H7 (cell line): ENCODE measurements around the gene GH2. TPM values are rescaled to one million over a fixed set of nuclear protein-coding genes. Genes with fewer than 3 reads are reported as not detected.
"Not testable (repeated sequence)": the region's sequence is repeated elsewhere in the genome, so short reads cannot be mapped to it uniquely, and the experiment has no call there.

Source experiments
- DNase-seq: peaks from one replicate; pipeline ENCODE4 v3.0.0; 2012
- H3K27me3 ChIP-seq: 2 replicates; pipeline ENCODE4 v1.6.0; 2011; ENCODE audit warnings: mild to moderate bottlenecking, low read length; ENCODE audit not compliant: control insufficient read depth, insufficient read depth
- H3K36me3 ChIP-seq: replicated peaks from 2 replicates; pipeline ENCODE4 v1.5.1; 2011; ENCODE audit warnings: low read length; ENCODE audit not compliant: control insufficient read depth, insufficient read depth
- H3K4me3 ChIP-seq: 2 replicates; pipeline ENCODE4 v1.5.1; 2011; ENCODE audit warnings: low read depth, mild to moderate bottlenecking, control low read depth, low read length, moderate library complexity; ENCODE audit not compliant: insufficient read depth
- total RNA-seq: library from RNA; depleted of rRNA; stranded (reverse); fragments of >200 nt; shearing (Covaris generic); gene quantifications from 2 replicates; pipeline ENCODE4 v1.2.3, GENCODE V29; 2014

GH2 gene
- total RNA-seq, 1 experiment from 2014 or later: not detected

DNA sequence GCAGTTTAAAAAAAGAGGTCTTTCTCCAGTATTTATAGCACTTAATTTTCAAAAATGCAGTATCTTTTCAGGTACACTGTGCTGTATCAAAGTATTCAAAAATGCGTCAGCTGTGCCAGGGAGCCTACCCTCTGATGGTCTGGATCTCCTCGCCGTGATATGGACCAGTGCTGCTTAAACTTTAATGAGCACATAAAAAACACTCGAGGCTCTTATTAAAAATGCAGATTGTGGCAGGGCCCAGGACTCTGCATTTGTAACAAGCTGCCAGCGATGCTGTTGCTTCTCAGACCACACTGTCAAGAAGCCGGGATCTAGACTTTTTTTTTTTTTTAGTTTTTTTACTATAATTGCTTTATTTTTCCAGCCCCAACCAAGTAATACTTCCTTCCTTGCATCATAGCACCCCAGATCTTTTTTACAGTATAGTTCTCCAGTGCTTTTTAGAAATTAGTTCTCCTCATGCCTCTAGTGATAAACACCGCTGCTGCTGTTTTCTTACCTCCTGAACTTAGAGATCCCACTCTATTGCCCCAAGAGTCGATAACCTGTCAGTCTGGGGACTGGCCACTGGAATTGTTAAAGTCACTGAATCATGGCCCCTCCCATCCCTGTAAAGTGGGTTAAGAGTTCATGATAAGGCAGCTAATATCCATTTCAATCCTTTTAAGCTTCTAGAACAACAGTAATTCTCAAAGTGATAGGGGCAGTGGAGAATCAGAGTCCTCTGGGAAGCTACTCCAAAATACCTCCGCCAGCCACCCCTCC is 37.6 kb downstream of the GH2 start:
- no peak for DNase-seq
- Histone ChIP-seq H3K36me3 (no peaks in the 10 kb centered on the region), H3K27me3 (peaks cover 12% of the 10 kb centered on the region), H3K4me3 (no peak overlapping the region; the same call in 1 of the 2 replicates)

DNA sequence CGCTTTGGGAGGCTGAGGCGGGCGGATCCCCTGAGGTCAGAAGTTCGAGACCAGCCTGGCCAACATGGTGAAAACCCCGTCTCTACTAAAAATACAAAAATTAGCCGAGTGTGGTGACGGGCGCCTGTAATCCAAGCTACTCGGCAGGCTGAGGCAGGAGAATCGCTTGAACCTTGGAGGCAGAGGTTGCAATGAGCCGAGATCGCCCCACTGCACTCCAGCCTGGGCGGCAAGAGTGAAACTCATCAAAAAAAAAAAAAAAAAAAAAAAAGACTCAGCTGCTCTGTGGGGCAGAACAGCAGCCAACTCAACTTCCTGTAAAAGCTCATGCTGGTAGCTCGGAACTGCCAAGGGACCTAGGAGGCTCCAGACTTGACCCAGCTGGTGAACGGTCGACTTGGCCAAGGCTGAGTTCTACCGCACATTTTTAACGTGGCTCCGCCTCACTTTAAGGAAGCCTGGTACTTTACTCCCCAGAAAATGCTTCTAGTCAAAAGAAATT is 38.3 kb downstream of the GH2 start:
- peak overlapping the region; percentile 69 for H3K4me3 ChIP-seq
- DNase-seq: peak; percentile 19
- not testable (repeated sequence) for H3K36me3 ChIP-seq, H3K27me3 ChIP-seq

DNA sequence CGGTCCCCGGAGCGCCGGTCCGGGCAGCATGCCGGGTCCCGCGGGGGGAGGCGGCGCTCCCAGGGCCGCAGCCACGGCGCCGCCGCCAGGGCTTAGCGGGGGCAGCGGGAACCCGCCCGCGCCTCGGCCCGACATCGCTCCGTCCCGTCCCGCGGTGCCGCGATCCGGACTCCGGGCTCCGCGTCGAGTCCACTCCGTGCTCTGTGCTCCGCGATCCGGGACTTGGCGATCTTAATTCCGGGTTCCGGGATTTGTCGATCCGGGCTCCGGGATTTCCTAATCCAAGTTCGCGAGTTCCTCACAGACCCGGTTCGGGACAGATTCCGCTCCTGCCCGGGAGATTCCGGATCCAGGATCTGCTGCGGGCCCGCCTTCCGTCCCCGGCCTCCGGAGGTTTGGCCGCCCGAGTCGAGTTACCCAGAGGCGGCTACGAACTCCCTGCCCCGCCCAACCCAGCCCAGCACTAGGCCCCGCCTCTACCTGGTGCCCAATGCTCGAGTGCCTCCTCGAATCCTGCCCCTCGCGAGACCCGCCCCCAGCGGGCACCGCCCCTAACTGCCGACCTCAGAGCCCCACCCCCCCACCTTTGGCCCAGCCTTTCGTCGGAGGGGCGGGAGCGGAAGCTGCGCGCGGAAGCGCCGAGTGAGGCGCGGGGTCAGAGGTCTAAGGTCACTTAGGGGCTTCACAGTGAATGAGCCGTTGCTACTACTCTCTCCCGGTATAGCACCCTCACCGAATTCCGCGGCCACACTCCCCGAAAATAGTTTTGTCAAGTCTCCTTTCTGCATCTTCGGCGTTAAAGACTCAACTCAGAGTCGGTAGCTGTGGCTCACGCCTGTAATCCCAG is 39.0 kb downstream of the GH2 start, which contains the start of gene SMARCD2:
Gene SMARCD2 (minus strand): TSS at position 146 of the 847 bp plus-strand sequence. CDS start 11 bp downstream, at position 135.
- H3K4me3 ChIP-seq: peak within 1 kb of the TSS; percentile 78
- H3K27me3 ChIP-seq: peaks cover 2% of the 10 kb centered on the region
- H3K36me3 ChIP-seq: no peaks in the 10 kb centered on the region
- peak; percentile 99 for DNase-seq

DNA sequence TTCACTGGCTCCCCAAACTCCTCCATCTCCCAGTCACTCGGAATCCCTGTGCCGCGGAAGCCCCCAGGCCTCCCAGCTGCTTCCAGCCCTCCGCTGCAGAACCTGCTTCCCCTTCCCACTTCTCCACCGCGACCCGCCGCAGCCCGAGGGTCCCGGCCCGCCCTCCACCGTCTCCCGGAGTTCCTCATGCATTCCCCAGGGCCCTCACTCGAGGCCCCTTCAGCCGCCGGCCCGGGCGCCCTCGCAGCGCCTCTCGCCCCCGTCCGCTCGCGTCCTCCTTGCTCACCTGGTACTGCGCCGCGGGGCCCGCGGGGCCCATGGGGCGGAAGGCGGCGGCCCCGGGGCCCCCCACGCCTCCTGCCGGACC is 39.6 kb downstream of the GH2 start:
- Histone ChIP-seq H3K4me3 (peak overlapping the region; percentile 78), H3K36me3 (no peaks in the 10 kb centered on the region), H3K27me3 (no peaks in the 10 kb centered on the region)
- DNase-seq: no peak

DNA sequence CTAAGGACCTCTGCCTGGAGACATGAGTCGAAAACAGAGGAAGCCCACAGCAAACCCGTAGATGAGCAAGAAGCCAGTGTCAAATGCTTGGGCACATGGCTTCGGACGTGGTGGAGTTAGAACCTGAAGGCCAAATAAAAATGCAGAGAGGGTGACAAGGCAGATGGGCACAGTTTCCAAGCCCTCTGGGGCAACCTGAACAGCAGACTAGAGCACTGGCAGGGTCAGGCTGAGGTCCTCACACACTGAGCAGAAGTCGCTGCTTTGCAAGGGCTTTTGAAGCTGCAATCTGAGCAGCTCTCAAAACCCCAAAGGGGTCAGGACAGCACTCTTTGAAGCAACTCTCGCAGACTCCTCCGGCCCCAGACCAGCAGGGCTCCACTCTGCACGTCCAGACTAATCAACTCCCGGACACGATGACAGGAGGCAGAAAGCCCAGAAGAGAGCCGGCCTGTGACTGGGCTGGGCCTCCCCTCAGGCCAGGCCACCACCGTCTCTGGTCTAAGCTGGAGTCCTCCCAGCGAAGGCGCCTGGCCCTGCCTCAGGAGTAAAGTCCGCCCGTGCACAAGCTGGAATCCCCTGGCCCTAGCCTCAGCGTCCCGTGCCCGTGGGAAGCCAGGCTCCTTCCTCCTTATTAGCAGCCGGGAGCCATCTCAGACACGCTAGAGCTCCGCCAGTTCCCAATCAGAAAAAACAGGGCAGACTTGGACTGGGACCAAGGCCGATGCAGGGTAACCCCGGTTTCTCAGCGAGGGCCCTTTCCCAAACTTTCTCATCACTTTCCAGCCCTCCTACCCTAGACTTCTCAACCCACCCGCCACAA is 40.2 kb downstream of the GH2 start:
- peak; percentile 59 for DNase-seq
- no peaks in the 10 kb centered on the region for H3K27me3 ChIP-seq

DNA sequence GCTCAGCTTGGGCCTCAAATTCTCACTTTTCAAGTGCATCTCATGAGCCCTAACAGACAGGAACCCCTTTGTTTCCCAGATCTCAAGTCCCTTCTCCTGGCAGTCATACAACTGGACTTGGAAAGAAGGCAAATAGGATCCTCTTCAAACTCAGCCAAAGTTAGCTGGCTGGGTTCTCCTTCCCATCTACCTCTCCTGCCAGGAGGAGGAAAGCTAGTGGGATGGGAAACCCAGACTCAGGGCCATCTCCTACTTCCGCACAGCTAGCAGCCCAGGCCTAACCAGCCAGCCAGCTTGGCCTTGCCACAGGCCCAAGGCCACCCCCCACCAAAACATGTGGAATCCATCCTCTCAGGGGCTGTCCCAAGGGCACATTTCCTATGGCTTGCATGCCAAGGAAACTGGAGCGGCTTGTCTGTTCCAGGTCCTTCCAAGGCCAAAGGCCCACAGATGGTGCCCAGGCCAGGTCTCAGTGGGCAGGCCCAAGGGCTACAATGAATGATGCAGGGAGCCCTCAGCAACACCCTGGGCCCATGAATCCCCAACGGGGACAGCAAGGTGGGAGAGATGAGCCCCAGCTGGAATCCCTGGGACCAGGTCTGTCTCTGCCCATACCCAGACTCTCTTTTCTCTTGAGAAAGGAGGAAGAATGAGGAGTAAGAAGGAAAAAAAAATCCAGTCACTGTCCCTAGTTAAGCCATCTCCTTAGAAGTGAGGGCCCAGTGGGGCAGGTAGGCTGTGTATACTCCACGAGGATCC is 41.0 kb downstream of the GH2 start:
- Histone ChIP-seq H3K27me3 (no peaks in the 10 kb centered on the region), H3K4me3 (peak overlapping the region; percentile 78; the same call in 1 of the 2 replicates), H3K36me3 (peaks cover 3% of the 10 kb centered on the region)
- DNase-seq: peak; percentile 9

More for the DNA sequence above, 40.2 kb downstream of the GH2 start:
- H3K4me3 ChIP-seq: peak overlapping the region; percentile 78
- H3K36me3 ChIP-seq: peaks cover 2% of the 10 kb centered on the region

DNA sequence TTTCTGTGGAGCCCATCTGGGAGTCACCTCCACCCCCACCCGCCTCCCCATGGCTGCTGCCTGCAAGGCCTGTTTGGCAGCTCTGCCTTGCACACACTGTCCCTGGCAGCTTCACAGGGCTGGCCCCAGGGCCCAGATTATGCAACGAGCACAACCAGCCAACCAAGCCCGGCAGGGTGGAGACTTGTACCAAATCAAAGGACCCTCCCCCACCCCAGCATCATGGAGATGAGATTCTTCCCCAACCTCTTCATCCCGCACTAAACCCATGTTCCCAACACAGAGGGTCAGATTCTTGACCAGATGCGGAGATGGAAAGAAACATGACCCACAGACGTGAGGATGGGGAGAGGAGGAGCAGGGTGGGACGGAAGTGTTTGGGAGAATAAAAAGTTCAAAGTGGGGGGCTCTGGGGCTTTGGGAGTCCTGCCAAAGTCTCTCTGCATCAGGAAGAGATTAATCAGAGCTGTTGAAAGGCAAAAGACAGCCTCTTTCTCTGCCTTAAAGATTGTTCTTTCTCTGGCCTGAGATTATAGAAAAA is 43.0 kb downstream of the GH2 start:
- H3K36me3 ChIP-seq: peaks cover 12% of the 10 kb centered on the region
- H3K27me3 ChIP-seq: no peaks in the 10 kb centered on the region
- peak; percentile 57 for DNase-seq
- H3K4me3 ChIP-seq: no peak overlapping the region

DNA sequence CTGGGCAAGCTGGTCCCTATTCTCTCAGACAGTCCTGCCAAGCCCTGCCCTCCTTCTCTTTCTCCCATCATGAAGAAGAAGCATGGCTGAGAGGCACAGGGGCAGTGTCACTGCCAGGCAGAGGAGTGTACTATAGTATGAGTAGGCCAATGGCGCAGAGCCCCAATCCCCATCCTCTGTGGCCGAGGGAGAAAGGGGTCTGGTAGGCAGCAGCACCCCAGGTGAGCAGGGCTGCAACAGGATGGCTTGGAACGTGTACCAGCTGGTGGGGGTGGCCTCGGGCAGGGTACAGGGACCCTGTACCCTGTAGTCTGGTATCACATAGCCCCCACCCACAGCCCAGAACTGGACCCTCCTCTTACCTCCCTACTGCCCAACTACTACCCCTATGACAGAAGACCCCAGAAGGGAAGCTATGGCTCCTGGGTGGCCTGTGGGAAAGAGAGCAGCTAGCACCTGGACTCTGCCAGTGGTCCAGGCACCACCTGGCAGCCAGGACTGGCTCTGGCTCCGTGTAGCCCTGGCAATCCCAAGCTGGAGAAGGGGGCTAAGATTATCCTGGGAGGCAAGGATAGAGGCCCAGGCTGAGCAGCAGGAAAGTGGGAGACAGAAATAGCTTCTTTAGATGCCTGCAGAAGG is 43.7 kb downstream of the GH2 start:
- DNase-seq: peak; percentile 21
- H3K36me3 ChIP-seq: peaks cover 18% of the 10 kb centered on the region
- no peak overlapping the region for H3K4me3 ChIP-seq
- no peaks in the 10 kb centered on the region for H3K27me3 ChIP-seq

DNA sequence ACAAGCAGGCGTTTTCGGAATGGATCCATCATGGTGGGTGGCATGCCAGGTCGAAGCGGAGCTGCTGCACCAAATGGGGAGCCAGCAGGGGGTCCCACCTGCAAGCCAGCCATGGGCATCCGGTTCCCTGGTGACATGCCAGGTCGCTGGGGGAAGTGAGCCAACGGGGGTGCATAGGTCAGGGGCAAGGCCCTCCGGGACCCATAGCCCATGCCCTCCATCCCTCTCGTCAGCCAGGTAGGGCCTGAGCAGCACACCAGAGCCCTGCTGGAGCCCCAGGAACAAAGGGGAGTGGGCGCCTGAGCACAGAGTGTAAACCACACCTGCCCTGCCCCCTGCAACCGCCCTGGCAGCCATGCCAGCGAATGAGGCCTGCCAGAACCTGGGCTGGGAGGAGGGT is 44.3 kb downstream of the GH2 start:
- H3K36me3 ChIP-seq: peaks cover 24% of the 10 kb centered on the region
- DNase-seq: peak; percentile 32

DNA sequence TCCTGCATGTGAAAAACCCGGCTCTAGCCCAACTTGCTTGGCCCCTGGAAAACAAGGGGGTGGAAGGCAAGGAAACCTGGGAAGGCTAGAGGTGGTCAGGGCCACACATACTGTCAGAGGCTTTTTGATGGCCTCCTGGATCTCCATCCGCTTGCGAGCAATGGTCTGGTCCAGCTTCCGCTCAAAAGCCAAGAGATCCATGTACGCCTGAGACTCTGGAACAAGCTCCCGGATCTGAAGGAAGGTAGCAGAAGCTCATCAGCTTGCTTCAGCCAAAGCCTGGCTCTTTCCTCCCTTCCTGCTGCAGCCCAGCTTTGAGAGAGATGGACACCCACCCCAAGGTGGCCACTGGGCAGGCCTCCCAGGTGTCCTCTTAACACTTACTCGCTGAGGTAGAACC is 44.9 kb downstream of the GH2 start:
- DNase-seq: no peak
- Histone ChIP-seq H3K36me3 (peaks cover 31% of the 10 kb centered on the region), H3K27me3 (no peaks in the 10 kb centered on the region), H3K4me3 (no peak overlapping the region)

More for the DNA sequence above, 44.3 kb downstream of the GH2 start:
- H3K27me3 ChIP-seq: no peaks in the 10 kb centered on the region
- H3K4me3 ChIP-seq: no peak overlapping the region

DNA sequence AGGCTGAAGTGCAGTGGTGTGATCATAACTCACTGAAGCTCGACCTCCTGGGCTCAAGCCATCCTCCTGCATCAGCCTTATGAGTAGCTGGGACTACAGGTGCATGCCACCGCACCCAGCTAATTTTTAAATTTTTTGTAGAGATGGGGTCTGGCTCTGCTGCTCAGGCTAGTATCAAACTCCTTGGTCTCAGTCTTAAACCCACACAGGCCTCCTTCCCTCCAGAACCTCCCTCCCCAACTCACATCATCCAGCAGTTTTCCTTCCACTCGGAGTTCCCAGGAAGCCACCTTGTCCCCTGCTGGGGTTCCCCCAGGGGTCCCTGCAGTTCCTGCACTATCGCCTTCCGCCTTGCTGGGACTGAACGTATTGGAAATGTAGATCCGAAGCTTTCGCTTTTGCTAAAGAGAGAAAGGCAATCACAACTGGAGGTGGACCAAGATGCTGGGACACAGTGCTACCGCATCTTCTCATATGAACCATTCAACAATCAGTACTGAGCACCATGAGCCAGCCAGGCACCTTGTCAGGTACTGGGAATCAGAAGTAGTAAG is 46.5 kb downstream of the GH2 start:
- Histone ChIP-seq H3K27me3 (no peaks in the 10 kb centered on the region), H3K36me3 (peaks cover 46% of the 10 kb centered on the region), H3K4me3 (no peak overlapping the region)
- DNase-seq: peak; percentile 15

DNA sequence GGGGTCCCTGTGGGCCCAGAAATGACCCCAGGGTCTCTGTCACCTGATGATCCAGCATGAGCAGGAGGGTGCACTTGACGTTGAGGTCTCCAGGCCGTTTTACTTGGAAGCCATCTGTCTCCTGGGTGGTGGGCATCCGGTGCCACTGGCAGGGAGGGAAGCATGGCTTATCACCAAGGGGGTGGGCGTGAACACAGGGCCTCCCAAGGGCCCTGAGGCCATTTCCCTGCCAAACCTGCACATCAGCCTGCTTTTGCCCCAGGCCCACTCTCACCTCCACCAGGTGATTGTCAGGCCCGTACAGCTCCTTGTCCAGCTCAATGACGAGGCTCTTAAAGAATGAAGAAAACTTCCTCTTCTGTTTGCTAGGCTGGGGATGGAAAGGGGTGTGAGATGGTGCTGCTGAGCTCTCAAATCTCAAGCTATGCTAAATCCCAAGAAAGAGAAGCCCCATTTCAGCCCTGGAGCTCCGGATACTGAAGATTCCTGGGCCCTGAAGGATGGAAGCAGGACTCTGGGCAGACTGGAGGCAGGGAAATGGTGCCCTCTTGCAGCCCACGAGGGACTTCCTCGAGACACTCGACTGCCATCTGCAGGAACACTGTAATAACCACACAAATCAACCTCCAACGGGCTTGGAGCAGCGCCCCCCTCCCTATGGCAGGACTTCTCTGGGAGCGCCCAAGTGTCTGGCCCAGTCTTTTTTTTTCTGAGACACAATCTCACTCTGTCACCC is 47.1 kb downstream of the GH2 start:
- DNase-seq: peak; percentile 86
- Histone ChIP-seq H3K36me3 (peaks cover 52% of the 10 kb centered on the region), H3K27me3 (no peaks in the 10 kb centered on the region), H3K4me3 (no peak overlapping the region)
